CD4-positive, alpha-beta T cell (primary cell): ENCODE results near the gene TLE1. TPM values are rescaled to one million over a fixed set of nuclear protein-coding genes. Genes with fewer than 3 reads are reported as not detected.

ENCODE experiments used
- ATAC-seq: fragments of 200-7000 bp; cut with Tn5 transposase; one replicate; pipeline ENCODE4 v1.10.0; 2022; ENCODE audit warnings: mild to moderate bottlenecking; ENCODE audit not compliant: poor library complexity
- CTCF ChIA-PET: fragments of 350-600 bp; sonication (Branson Sonifier 250); formaldehyde crosslinking; loops from one replicate; lab custom pipeline; 2021; ENCODE audit warnings: antibody characterized with exemption, inconsistent platforms; lab: Charles Lee
- POLR2A ChIA-PET: fragments of 350-600 bp; sonication (Branson Sonifier 250); formaldehyde crosslinking; loops from one replicate; lab custom pipeline; 2021; ENCODE audit warnings: antibody characterized with exemption, inconsistent platforms; lab: Charles Lee
- DNase-seq, 14 experiments: peaks; one replicate each; pipeline ENCODE4 v3.0.0-alpha.2; 2013 to 2020; ENCODE audit warnings: mixed read lengths in 2 of 14
- H3K27ac ChIP-seq, 2 donors: one replicate each; pipeline versions ENCODE4 v1.5.1 to v1.7.0; 2013; ENCODE audit warnings: low read length in 2 of 2, low read depth in 1 of 2, mild to moderate bottlenecking in 1 of 2
- H3K27me3 ChIP-seq, 2 experiments: 1 replicate in 1 of 2; 2 replicates in 1 of 2; pipeline versions ENCODE4 v1.6.1 to v1.7.0; 2013; ENCODE audit warnings: low read length in 2 of 2, control low read depth in 1 of 2, mild to moderate bottlenecking in 1 of 2, moderate library complexity in 1 of 2; ENCODE audit not compliant: insufficient read depth in 2 of 2, control insufficient read depth in 1 of 2
- H3K36me3 ChIP-seq: one replicate; pipeline ENCODE4 v1.6.1; 2013; ENCODE audit warnings: low read length, control low read depth; ENCODE audit not compliant: insufficient read depth
- H3K4me1 ChIP-seq: one replicate; pipeline ENCODE4 v1.6.1; 2013; ENCODE audit warnings: low read length, control low read depth; ENCODE audit not compliant: insufficient read depth
- H3K4me3 ChIP-seq: one replicate; pipeline ENCODE4 v1.5.1; 2013; ENCODE audit warnings: mild to moderate bottlenecking, low read length, moderate library complexity
- H3K9me3 ChIP-seq, 2 experiments: 1 replicate in 1 of 2; 2 replicates in 1 of 2; pipeline versions ENCODE4 v1.6.1 to v1.7.0; 2013; ENCODE audit warnings: low read length in 2 of 2, mild to moderate bottlenecking in 2 of 2, control low read depth in 1 of 2, moderate library complexity in 1 of 2; ENCODE audit not compliant: control insufficient read depth in 1 of 2, insufficient read depth in 1 of 2
- H3K27ac Mint-ChIP-seq: one replicate; pipeline ENCODE4 v1.8.0; 2020; ENCODE audit warnings: mixed read lengths
- H3K27me3 Mint-ChIP-seq: one replicate; pipeline ENCODE4 v1.8.0; 2021; ENCODE audit warnings: mixed read lengths
- H3K36me3 Mint-ChIP-seq: one replicate; pipeline ENCODE4 v1.8.0; 2021; ENCODE audit warnings: low read depth, mixed read lengths
- H3K4me1 Mint-ChIP-seq: one replicate; pipeline ENCODE4 v1.8.0; 2021; ENCODE audit warnings: low read depth, mixed read lengths
- H3K4me3 Mint-ChIP-seq: one replicate; pipeline ENCODE4 v1.8.0; 2020; ENCODE audit warnings: mild to moderate bottlenecking, mixed read lengths
- H3K9me3 Mint-ChIP-seq: one replicate; pipeline ENCODE4 v1.8.0; 2020; ENCODE audit warnings: mixed read lengths
- intact Hi-C, 2 experiments: fragments of 100-400 bp; cut with DNase I in 1 of 2; cut with micrococcal nuclease in 1 of 2; formaldehyde crosslinking; loops; one replicate each; pipeline versions ENCODE4 v1.15.1 to v1.9.0; 2023 to 2025; cut with DNase I, micrococcal nuclease
- total RNA-seq, 174 experiments: library from RNA in 2 of 174; stranded (reverse) in 2 of 174; gene quantifications; one replicate each; pipeline ENCODE4 v1.2.3 and lab custom pipeline; 2021 to 2026
- TF ChIP-seq, protein P1 (sequence below): fragments of 200-600 bp; IDR thresholded peaks from one replicate; pipeline ENCODE4 v1.8.0; 2022; ENCODE audit warnings: antibody characterized with exemption, mild to moderate bottlenecking

TLE1 gene
- total RNA-seq, 2 experiments from 2014 or later, result 3.4 to 3.5 TPM

DNA sequence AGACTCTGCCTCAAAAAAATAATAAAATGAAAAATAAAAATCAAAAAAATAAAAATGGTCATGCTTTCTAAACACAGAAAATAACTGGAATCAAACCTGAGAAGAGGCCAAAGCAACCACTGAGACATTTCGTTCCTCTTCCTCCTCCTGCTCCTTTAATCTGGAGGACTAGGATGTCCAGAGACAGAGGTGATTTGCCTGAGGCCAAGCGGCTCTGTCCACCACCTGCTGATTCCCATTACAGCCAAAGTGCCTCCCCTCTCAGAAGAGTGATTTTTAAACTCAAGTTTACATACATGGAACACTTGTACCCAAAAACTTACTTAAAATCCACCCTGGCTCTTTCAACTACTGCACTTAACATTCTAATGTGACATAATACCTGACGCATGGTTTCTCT is 65.6 kb downstream of the TLE1 start:
- no peak for ATAC-seq
- POLR2A ChIA-PET, result interaction anchor here (0.6 kb wide), 1 partner anchor 29 kb away, joined by 3 read pairs; no protein-coding TSS in a partner anchor
- no peak overlapping the region for H3K4me3 Mint-ChIP-seq

DNA sequence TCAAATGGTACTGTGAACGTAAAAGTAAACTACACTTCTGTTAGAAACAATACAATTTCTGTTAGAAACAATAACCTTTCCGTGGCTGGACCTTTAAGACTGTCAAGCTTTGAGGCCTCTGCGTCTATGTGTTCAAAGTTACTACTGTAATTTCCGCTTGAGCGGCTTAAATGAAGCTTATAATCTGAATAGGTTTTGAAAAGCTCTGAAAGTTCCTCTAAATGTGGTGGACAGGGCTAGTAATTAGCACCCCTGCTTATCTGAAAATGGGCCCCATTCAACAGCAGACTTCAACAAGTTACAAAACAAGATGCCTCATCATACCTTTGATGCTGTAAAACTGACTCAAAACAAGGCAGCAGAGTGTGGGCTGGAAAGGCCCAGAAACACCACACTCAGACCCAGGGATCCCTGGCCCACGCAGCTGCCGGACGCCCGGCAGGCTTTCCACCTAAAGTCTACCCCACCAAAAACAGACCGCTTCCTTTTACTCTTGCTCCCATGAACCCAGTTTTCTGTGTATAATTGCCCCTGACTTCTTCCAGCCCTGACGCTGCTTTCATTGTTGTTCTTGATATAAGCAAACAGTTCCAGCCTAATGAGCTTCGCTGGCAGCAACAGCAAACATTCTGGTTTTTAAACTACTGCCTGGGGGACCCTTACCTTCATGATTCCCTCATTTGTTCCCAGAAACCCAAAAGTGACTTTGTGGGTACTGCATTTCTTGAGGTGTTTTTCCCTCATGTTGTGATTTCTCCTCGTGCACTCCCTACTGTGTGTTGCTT is 66.7 kb downstream of the TLE1 start:
- peaks cover 10% of the 10 kb centered on the region for H3K4me1 Mint-ChIP-seq
- H3K4me3 Mint-ChIP-seq, result no peak overlapping the region
- H3K27me3 ChIP-seq, result no peaks in the 10 kb centered on the region
- H3K27ac ChIP-seq, result no peak overlapping the region
- DNase-seq (no peak), ATAC-seq (no peak)
- H3K9me3 Mint-ChIP-seq, result no peaks in the 10 kb centered on the region
- H3K27me3 Mint-ChIP-seq, result no peaks in the 10 kb centered on the region
- H3K4me1 ChIP-seq, result no peaks in the 10 kb centered on the region
- peaks cover 0 to 2% of the 10 kb centered on the region in 2 experiments for H3K9me3 ChIP-seq
- H3K36me3 Mint-ChIP-seq, result no peaks in the 10 kb centered on the region
- no peak overlapping the region for H3K4me3 ChIP-seq
- CTCF ChIA-PET, result no interaction called here
- H3K27ac Mint-ChIP-seq, result no peak overlapping the region
- intact Hi-C loops, result no loop called here
- POLR2A ChIA-PET, result no interaction called here
- TF ChIP-seq, protein P1, sequence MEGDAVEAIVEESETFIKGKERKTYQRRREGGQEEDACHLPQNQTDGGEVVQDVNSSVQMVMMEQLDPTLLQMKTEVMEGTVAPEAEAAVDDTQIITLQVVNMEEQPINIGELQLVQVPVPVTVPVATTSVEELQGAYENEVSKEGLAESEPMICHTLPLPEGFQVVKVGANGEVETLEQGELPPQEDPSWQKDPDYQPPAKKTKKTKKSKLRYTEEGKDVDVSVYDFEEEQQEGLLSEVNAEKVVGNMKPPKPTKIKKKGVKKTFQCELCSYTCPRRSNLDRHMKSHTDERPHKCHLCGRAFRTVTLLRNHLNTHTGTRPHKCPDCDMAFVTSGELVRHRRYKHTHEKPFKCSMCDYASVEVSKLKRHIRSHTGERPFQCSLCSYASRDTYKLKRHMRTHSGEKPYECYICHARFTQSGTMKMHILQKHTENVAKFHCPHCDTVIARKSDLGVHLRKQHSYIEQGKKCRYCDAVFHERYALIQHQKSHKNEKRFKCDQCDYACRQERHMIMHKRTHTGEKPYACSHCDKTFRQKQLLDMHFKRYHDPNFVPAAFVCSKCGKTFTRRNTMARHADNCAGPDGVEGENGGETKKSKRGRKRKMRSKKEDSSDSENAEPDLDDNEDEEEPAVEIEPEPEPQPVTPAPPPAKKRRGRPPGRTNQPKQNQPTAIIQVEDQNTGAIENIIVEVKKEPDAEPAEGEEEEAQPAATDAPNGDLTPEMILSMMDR, result no peak
- no peaks in the 10 kb centered on the region for H3K36me3 ChIP-seq

More for the DNA sequence above, 65.6 kb downstream of the TLE1 start:
- H3K27ac ChIP-seq, result no peak overlapping the region
- Mint-ChIP-seq H3K27me3 (no peaks in the 10 kb centered on the region), H3K36me3 (no peaks in the 10 kb centered on the region), H3K27ac (no peak overlapping the region), H3K9me3 (no peaks in the 10 kb centered on the region), H3K4me1 (peaks cover 10% of the 10 kb centered on the region)
- intact Hi-C loops, result no loop called here
- H3K36me3 ChIP-seq, result no peaks in the 10 kb centered on the region
- no peak for DNase-seq
- TF ChIP-seq, protein P1, result no peak
- no peaks in the 10 kb centered on the region for H3K9me3 ChIP-seq
- CTCF ChIA-PET, result no interaction called here
- H3K27me3 ChIP-seq, result no peaks in the 10 kb centered on the region
- H3K4me1 ChIP-seq, result no peaks in the 10 kb centered on the region
- no peak overlapping the region for H3K4me3 ChIP-seq

DNA sequence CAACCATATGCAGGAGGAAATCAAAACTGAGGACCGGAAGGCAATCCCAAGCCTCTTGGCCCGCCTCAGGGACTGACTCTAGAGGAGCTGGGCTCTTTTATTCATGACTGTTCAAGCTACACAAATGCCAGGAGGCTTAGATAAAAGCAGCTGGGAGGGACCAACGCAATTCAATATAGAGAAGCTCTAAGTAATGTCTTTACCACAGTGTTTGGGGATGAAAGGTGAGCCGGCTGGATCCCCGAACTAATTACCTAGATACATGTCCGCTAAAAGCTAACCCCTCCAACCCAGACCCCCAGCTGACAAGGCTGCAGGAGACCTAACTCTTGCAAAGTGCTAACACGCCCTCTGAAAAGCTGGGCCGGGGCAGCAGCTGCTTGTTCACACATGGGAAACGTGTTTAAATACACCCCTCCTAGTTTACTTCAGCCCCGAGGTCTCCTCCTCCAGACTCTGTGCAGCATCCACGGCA is 67.5 kb downstream of the TLE1 start:
- Mint-ChIP-seq H3K36me3 (no peaks in the 10 kb centered on the region), H3K9me3 (no peaks in the 10 kb centered on the region), H3K4me1 (peaks cover 10% of the 10 kb centered on the region), H3K27ac (no peak overlapping the region), H3K27me3 (no peaks in the 10 kb centered on the region), H3K4me3 (no peak overlapping the region)
- TF ChIP-seq, protein P1, result no peak
- H3K27ac ChIP-seq, result no peak overlapping the region
- peaks cover 0 to 7% of the 10 kb centered on the region in 2 experiments for H3K9me3 ChIP-seq
- H3K4me1 ChIP-seq, result no peaks in the 10 kb centered on the region
- intact Hi-C loops, result no loop called here
- H3K27me3 ChIP-seq, result no peaks in the 10 kb centered on the region
- ATAC-seq, result no peak
- no peak overlapping the region for H3K4me3 ChIP-seq
- no peak for DNase-seq
- ChIA-PET CTCF (no interaction called here), POLR2A (no interaction called here)
- no peaks in the 10 kb centered on the region for H3K36me3 ChIP-seq
